ENCODE data around the gene AVPR2.

GRCh38 chrX:153931151-153931550, 26.7 kb downstream of the AVPR2 start:
- TF ChIP-seq POLR2AphosphoS5 (IDR thresholded peaks at IDR 0.05), result no peak
- TF ChIP-seq, protein P1, sequence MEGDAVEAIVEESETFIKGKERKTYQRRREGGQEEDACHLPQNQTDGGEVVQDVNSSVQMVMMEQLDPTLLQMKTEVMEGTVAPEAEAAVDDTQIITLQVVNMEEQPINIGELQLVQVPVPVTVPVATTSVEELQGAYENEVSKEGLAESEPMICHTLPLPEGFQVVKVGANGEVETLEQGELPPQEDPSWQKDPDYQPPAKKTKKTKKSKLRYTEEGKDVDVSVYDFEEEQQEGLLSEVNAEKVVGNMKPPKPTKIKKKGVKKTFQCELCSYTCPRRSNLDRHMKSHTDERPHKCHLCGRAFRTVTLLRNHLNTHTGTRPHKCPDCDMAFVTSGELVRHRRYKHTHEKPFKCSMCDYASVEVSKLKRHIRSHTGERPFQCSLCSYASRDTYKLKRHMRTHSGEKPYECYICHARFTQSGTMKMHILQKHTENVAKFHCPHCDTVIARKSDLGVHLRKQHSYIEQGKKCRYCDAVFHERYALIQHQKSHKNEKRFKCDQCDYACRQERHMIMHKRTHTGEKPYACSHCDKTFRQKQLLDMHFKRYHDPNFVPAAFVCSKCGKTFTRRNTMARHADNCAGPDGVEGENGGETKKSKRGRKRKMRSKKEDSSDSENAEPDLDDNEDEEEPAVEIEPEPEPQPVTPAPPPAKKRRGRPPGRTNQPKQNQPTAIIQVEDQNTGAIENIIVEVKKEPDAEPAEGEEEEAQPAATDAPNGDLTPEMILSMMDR (IDR thresholded peaks at IDR 0.05), result no peak
- no peak for TF ChIP-seq POLR2A (IDR thresholded peaks at IDR 0.05)
